Activated naive CD4-positive, alpha-beta T cell (primary cell): Measurements from ENCODE around the gene KLHL6.
"Not testable (repeated sequence)": the region's sequence is repeated elsewhere in the genome, so short reads cannot be mapped to it uniquely, and the experiment has no call there.

Source experiments
- DNase-seq, 4 experiments: peaks; one replicate each; lab custom pipeline; 2025; lab: John Stamatoyannopoulos, UW

The KLHL6 gene

GRCh38 chr3:183555541-183556081 lies at the start of gene KLHL6:
Gene KLHL6 (minus strand): TSS chr3:183555706. CDS start chr3:183555653, 53 bp downstream.
- peak; percentile 34 to 57 (median 40) for DNase-seq

GRCh38 chr3:183597959-183598358 lies 42.5 kb upstream of the KLHL6 start:
- DNase-seq: no peak

GRCh38 chr3:183594636-183595035 lies 39.1 kb upstream of the KLHL6 start:
- DNase-seq: no peak

GRCh38 chr3:183592821-183593220 lies 37.3 kb upstream of the KLHL6 start:
- DNase-seq: no peak

GRCh38 chr3:183591881-183592521 lies 36.5 kb upstream of the KLHL6 start:
- no peak for DNase-seq

GRCh38 chr3:183590442-183590841 lies 34.9 kb upstream of the KLHL6 start:
- DNase-seq: no peak

- DNase-seq: no peak
These were observed 31.8 kb upstream of the KLHL6 start for GRCh38 chr3:183587336-183587735.

GRCh38 chr3:183586477-183586876 lies 31.0 kb upstream of the KLHL6 start:
- DNase-seq: no peak

- DNase-seq: no peak
These were observed 29.4 kb upstream of the KLHL6 start for GRCh38 chr3:183584914-183585280.

GRCh38 chr3:183584246-183584913 lies 28.9 kb upstream of the KLHL6 start:
- no peak for DNase-seq

GRCh38 chr3:183583331-183584245 lies 28.1 kb upstream of the KLHL6 start:
- DNase-seq: no peak

GRCh38 chr3:183582161-183582560 lies 26.7 kb upstream of the KLHL6 start:
- DNase-seq: no peak

- no peak for DNase-seq
These were observed 26.1 kb upstream of the KLHL6 start for GRCh38 chr3:183581496-183582155.

- no peak for DNase-seq
These were observed 24.7 kb upstream of the KLHL6 start for GRCh38 chr3:183579967-183580900.

- DNase-seq: no peak
These were observed 22.7 kb upstream of the KLHL6 start for GRCh38 chr3:183578179-183578578.

GRCh38 chr3:183577346-183577745 lies 21.8 kb upstream of the KLHL6 start:
- no peak for DNase-seq

GRCh38 chr3:183576487-183577107 lies 21.1 kb upstream of the KLHL6 start:
- DNase-seq: no peak

- no peak for DNase-seq
These were observed 17.4 kb upstream of the KLHL6 start for GRCh38 chr3:183572935-183573334.

GRCh38 chr3:183570191-183570590 lies 14.7 kb upstream of the KLHL6 start:
- not testable (repeated sequence) for DNase-seq

GRCh38 chr3:183566880-183567279 lies 11.4 kb upstream of the KLHL6 start:
- DNase-seq: no peak
